Measurements from ENCODE around the gene MVK.
A peak's percentile ranks its signal among the peaks of the same experiment; 100 is the strongest.
"Not testable (repeated sequence)": the region's sequence is repeated elsewhere in the genome, so short reads cannot be mapped to it uniquely, and the experiment has no call there.

Gene MVK

GRCh38 chr12:109592905-109593272, 19.3 kb downstream of the MVK start:
- no peak for DNase-seq

GRCh38 chr12:109594556-109595317, 21.1 kb downstream of the MVK start:
- no peak for DNase-seq

GRCh38 chr12:109595321-109595902, 21.8 kb downstream of the MVK start:
- DNase-seq: no peak

- no peak for DNase-seq
Measured at GRCh38 chr12:109596418-109597244, 23.0 kb downstream of the MVK start.

- no peak for DNase-seq
Measured at GRCh38 chr12:109597414-109597794, 23.8 kb downstream of the MVK start.

GRCh38 chr12:109597795-109598427, 24.3 kb downstream of the MVK start:
- peak; percentile 23 to 30 for DNase-seq

- DNase-seq: no peak
Measured at GRCh38 chr12:109598428-109598854, 24.8 kb downstream of the MVK start.

GRCh38 chr12:109599087-109599486, 25.5 kb downstream of the MVK start:
- no peak for DNase-seq

- no peak for DNase-seq
Measured at GRCh38 chr12:109600481-109600880, 26.9 kb downstream of the MVK start.

GRCh38 chr12:109600995-109601394, 27.4 kb downstream of the MVK start:
- DNase-seq: no peak

GRCh38 chr12:109601557-109601956, 28.0 kb downstream of the MVK start:
- DNase-seq: no peak

GRCh38 chr12:109602132-109602531, 28.5 kb downstream of the MVK start:
- DNase-seq: not testable (repeated sequence)

- no peak for DNase-seq
Measured at GRCh38 chr12:109604132-109604585, 30.6 kb downstream of the MVK start.

- no peak for DNase-seq
Measured at GRCh38 chr12:109605016-109605415, 31.4 kb downstream of the MVK start.

- DNase-seq: no peak
Measured at GRCh38 chr12:109605599-109606228, 32.1 kb downstream of the MVK start.

- no peak for DNase-seq
Measured at GRCh38 chr12:109606320-109607028, 32.9 kb downstream of the MVK start.

GRCh38 chr12:109607618-109608017, 34.0 kb downstream of the MVK start:
- no peak for DNase-seq

- DNase-seq: no peak
Measured at GRCh38 chr12:109608270-109608669, 34.7 kb downstream of the MVK start.

- no peak for DNase-seq
Measured at GRCh38 chr12:109608793-109609192, 35.2 kb downstream of the MVK start.

- DNase-seq: no peak
Measured at GRCh38 chr12:109609342-109609741, 35.7 kb downstream of the MVK start.

GRCh38 chr12:109610523-109610922, 36.9 kb downstream of the MVK start:
- DNase-seq: no peak

- no peak for DNase-seq
Measured at GRCh38 chr12:109611223-109611622, 37.6 kb downstream of the MVK start.
